ENCODE data around the gene SYDE1. TPM values are rescaled to one million over a fixed set of nuclear protein-coding genes. Genes with fewer than 3 reads are reported as not detected.

SYDE1 gene
- polyA plus RNA-seq, 2 donors, result 2.0 to 3.9 TPM

GRCh38 chr19:15123031-15123890, 16.1 kb downstream of the SYDE1 start:
- Histone ChIP-seq H3K4me3 (ENCODE audit: low read depth in 1 of 2, low read length in 2 of 2) (peak overlapping the region in 1 of 2 donors; percentile 88), H3K27me3 (ENCODE audit: control insufficient read depth in 1 of 2, insufficient read depth in 2 of 2, low read length in 2 of 2) (no peaks in the 10 kb centered on the region), H3K4me1 (ENCODE audit: control insufficient read depth in 2 of 2, insufficient read depth in 2 of 2, low read length in 1 of 2) (peaks cover 4 to 16% of the 10 kb centered on the region in 2 donors), H3K36me3 (ENCODE audit: control insufficient read depth in 2 of 2, insufficient read depth in 2 of 2, low read length in 1 of 2) (peaks cover 9 to 31% of the 10 kb centered on the region in 2 donors), H3K9me3 (ENCODE audit: control insufficient read depth in 2 of 2, insufficient read depth in 1 of 2, low read depth in 1 of 2, low read length in 1 of 2) (no peaks in the 10 kb centered on the region), H3K27ac (ENCODE audit: low read depth in 2 of 2, low read length in 1 of 2) (peak overlapping the region in 1 of 2 donors; percentile 96)
- 94% methylated on average over 22 of the region's 22 CpGs for WGBS, 2 donors

DNA sequence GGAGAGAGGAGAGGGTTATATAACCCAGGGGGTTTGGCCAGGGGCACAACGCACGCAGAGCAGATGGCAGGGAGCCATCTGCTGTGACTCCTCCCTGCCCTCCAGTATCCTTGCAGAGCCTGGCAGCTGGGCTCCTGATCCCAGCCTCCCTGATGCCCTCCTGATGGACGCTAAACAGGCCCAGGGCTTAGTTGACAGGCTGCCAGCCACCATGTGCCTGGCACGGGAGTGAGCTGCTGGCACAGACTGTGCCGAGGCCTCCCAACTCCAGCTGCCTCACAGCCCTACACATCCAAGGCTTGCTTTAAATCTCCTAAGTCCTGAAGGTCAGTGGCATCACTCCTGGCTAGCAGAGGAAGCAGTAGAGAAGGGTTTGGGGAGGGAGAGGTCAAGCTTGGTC, 16.7 kb downstream of the SYDE1 start:
- H3K4me1 ChIP-seq (ENCODE audit: control insufficient read depth in 2 of 2, insufficient read depth in 2 of 2, low read length in 1 of 2), result peaks cover 4 to 13% of the 10 kb centered on the region in 2 donors
- H3K9me3 ChIP-seq (ENCODE audit: control insufficient read depth in 2 of 2, insufficient read depth in 1 of 2, low read depth in 1 of 2, low read length in 1 of 2), result no peaks in the 10 kb centered on the region
- peak overlapping the region; percentile 76 to 88 for H3K4me3 ChIP-seq (ENCODE audit: low read depth in 1 of 2, low read length in 2 of 2)
- WGBS, 2 donors, result 12 to 18% methylated on average over 5 of the region's 5 CpGs
- H3K36me3 ChIP-seq (ENCODE audit: control insufficient read depth in 2 of 2, insufficient read depth in 2 of 2, low read length in 1 of 2), result peaks cover 4 to 28% of the 10 kb centered on the region in 2 donors
- peak overlapping the region; percentile 92 to 96 for H3K27ac ChIP-seq (ENCODE audit: low read depth in 2 of 2, low read length in 1 of 2)
- H3K27me3 ChIP-seq (ENCODE audit: control insufficient read depth in 1 of 2, insufficient read depth in 2 of 2, low read length in 2 of 2), result no peaks in the 10 kb centered on the region

DNA sequence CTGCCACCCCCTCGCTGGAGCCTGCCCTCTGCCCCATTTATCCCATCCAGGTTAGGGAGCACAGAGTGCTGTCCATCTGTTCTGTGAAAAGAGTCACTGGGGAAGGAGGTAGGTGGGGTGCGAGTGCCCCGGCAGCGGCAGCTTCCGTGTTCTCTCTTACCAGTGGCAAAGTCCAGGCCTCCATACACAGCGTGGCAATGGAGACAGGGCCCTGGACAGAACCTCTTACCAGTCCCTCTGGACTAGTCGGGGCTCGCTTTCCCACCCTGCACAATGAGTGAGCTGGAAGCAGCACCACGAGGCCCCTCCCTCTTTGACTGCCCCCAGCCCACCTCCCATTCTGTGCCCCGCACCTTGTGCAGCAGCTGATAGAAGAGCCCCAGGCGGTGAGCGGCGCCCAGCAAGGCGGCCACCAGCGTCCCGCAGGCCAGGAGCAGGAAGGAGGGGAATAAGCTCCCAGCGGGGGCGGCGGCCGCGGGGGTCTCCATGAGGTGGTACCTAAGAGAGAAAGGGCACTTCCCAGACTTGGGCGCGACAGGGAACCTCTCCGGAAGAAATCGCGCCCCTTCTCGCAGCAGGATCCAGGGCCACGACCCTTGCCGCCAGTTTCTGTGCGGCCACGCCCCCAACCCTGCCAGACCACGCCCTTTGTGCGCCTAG, 17.5 kb downstream of the SYDE1 start:
- WGBS, 2 donors, result 2 to 3% methylated on average over 33 of the region's 33 CpGs

GRCh38 chr19:15125232-15126067, 18.2 kb downstream of the SYDE1 start:
- peak overlapping the region; percentile 76 to 88 for H3K4me3 ChIP-seq (ENCODE audit: low read depth in 1 of 2, low read length in 2 of 2)
- peak overlapping the region; percentile 92 to 96 for H3K27ac ChIP-seq (ENCODE audit: low read depth in 2 of 2, low read length in 1 of 2)
- WGBS, 2 donors, result 0% methylated on average over 61 of the region's 61 CpGs
- H3K27me3 ChIP-seq (ENCODE audit: control insufficient read depth in 1 of 2, insufficient read depth in 2 of 2, low read length in 2 of 2), result no peaks in the 10 kb centered on the region
- H3K36me3 ChIP-seq (ENCODE audit: control insufficient read depth in 2 of 2, insufficient read depth in 2 of 2, low read length in 1 of 2), result peaks cover 0 to 19% of the 10 kb centered on the region in 2 donors
- peaks cover 4 to 13% of the 10 kb centered on the region in 2 donors for H3K4me1 ChIP-seq (ENCODE audit: control insufficient read depth in 2 of 2, insufficient read depth in 2 of 2, low read length in 1 of 2)
- H3K9me3 ChIP-seq (ENCODE audit: control insufficient read depth in 2 of 2, insufficient read depth in 1 of 2, low read depth in 1 of 2, low read length in 1 of 2), result no peaks in the 10 kb centered on the region

More for the DNA sequence above, 17.5 kb downstream of the SYDE1 start:
- peaks cover 0 to 24% of the 10 kb centered on the region in 2 donors for H3K36me3 ChIP-seq (ENCODE audit: control insufficient read depth in 2 of 2, insufficient read depth in 2 of 2, low read length in 1 of 2)
- peak overlapping the region; percentile 92 to 96 for H3K27ac ChIP-seq (ENCODE audit: low read depth in 2 of 2, low read length in 1 of 2)
- peaks cover 4 to 13% of the 10 kb centered on the region in 2 donors for H3K4me1 ChIP-seq (ENCODE audit: control insufficient read depth in 2 of 2, insufficient read depth in 2 of 2, low read length in 1 of 2)
- peak overlapping the region; percentile 76 to 88 for H3K4me3 ChIP-seq (ENCODE audit: low read depth in 1 of 2, low read length in 2 of 2)
- no peaks in the 10 kb centered on the region for H3K27me3 ChIP-seq (ENCODE audit: control insufficient read depth in 1 of 2, insufficient read depth in 2 of 2, low read length in 2 of 2)
- H3K9me3 ChIP-seq (ENCODE audit: control insufficient read depth in 2 of 2, insufficient read depth in 1 of 2, low read depth in 1 of 2, low read length in 1 of 2), result no peaks in the 10 kb centered on the region

DNA sequence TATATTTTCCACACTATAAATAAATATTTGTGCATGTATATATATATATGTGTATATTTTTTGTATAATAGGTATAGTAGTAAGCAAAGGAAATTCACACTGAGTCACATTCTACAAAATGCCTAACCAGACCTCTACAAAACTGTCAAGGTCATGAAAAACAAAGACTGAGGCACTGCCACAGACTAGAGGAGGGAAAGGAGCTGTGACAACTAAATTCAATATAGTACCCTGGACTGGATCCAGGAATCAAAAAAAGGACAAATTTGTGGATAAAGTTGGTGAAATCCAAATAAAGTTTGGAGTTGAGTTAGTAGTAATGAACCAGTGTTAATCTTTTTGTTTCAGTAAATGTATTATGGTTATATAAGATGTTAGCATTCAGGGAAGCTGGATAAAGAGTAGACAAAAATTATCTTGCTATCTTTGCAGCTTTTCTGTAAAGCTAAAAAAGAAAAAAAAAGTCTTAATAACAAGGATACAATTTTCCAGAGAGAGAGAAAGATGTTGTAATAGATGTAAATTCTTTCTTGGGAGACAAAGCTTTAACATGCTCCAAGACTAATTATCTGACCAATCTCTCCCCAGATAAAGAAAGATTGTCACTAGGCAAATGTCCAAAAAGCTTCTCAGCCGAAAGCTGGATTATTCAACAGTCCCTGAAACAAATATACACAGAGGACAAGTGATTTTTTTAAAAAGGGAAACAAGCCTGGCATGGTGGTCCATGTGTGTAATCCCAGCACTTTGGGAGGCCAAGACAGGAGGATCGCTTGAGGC, 19.1 kb downstream of the SYDE1 start:
- Histone ChIP-seq H3K27ac (ENCODE audit: low read depth in 2 of 2, low read length in 1 of 2) (peak overlapping the region; percentile 92 to 93), H3K4me3 (ENCODE audit: low read depth in 1 of 2, low read length in 2 of 2) (peak overlapping the region in 1 of 2 donors; percentile 88), H3K27me3 (ENCODE audit: control insufficient read depth in 1 of 2, insufficient read depth in 2 of 2, low read length in 2 of 2) (no peaks in the 10 kb centered on the region), H3K9me3 (ENCODE audit: control insufficient read depth in 2 of 2, insufficient read depth in 1 of 2, low read depth in 1 of 2, low read length in 1 of 2) (no peaks in the 10 kb centered on the region), H3K36me3 (ENCODE audit: control insufficient read depth in 2 of 2, insufficient read depth in 2 of 2, low read length in 1 of 2) (peaks cover 0 to 17% of the 10 kb centered on the region in 2 donors), H3K4me1 (ENCODE audit: control insufficient read depth in 2 of 2, insufficient read depth in 2 of 2, low read length in 1 of 2) (peaks cover 4 to 13% of the 10 kb centered on the region in 2 donors)
- WGBS, 2 donors, result 56 to 71% methylated on average over 2 of the region's 2 CpGs

- H3K4me1 ChIP-seq (ENCODE audit: control insufficient read depth in 2 of 2, insufficient read depth in 2 of 2, low read length in 1 of 2), result peaks cover 0 to 11% of the 10 kb centered on the region in 2 donors
- WGBS, 2 donors, result 58 to 64% methylated on average over 6 of the region's 6 CpGs
- no peak overlapping the region for H3K4me3 ChIP-seq (ENCODE audit: low read depth in 1 of 2, low read length in 2 of 2)
- no peaks in the 10 kb centered on the region for H3K27me3 ChIP-seq (ENCODE audit: control insufficient read depth in 1 of 2, insufficient read depth in 2 of 2, low read length in 2 of 2)
- peaks cover 0 to 4% of the 10 kb centered on the region in 2 donors for H3K36me3 ChIP-seq (ENCODE audit: control insufficient read depth in 2 of 2, insufficient read depth in 2 of 2, low read length in 1 of 2)
- H3K9me3 ChIP-seq (ENCODE audit: control insufficient read depth in 2 of 2, insufficient read depth in 1 of 2, low read depth in 1 of 2, low read length in 1 of 2), result no peaks in the 10 kb centered on the region
- H3K27ac ChIP-seq (ENCODE audit: low read depth in 2 of 2, low read length in 1 of 2), result no peak overlapping the region
Measured at GRCh38 chr19:15128162-15128770, 21.1 kb downstream of the SYDE1 start.

DNA sequence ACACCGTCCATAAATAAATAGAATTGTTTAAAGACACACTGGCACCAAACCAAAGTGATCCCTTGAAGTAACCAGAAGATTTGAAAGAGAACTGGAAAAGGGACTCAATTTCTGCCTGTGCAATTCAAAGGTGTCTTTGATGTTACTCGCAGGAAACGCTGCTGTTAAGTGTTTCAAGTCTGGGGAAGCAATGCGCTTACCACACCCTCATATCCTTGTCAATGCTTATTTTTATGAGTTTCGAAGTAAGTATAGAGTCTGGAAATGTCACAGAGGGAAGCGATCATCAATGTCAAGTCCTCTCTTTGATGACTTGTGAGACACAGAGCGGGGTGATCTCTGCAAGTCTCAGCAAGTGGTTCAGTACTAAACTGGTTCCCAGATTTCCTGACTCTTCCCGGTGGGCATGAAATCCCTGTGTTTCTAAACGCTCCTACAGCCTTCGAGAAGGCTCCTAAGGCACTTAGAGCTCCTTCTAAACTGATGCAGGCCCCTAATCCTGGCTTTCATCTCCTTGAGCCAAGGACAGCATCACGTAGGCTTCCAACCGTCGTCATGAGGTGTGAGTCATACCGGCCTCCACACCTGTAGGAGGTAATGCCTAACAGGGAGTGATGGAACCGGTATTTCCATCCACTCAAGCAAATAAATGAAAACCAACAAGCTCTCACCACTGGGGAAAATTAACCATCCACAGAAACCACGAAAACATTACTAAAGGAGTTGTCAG, 22.8 kb downstream of the SYDE1 start:
- Histone ChIP-seq H3K9me3 (ENCODE audit: control insufficient read depth in 2 of 2, insufficient read depth in 1 of 2, low read depth in 1 of 2, low read length in 1 of 2) (no peaks in the 10 kb centered on the region), H3K27ac (ENCODE audit: low read depth in 2 of 2, low read length in 1 of 2) (peak overlapping the region; percentile 76 to 90), H3K27me3 (ENCODE audit: control insufficient read depth in 1 of 2, insufficient read depth in 2 of 2, low read length in 2 of 2) (no peaks in the 10 kb centered on the region), H3K4me3 (ENCODE audit: low read depth in 1 of 2, low read length in 2 of 2) (no peak overlapping the region), H3K36me3 (ENCODE audit: control insufficient read depth in 2 of 2, insufficient read depth in 2 of 2, low read length in 1 of 2) (no peaks in the 10 kb centered on the region), H3K4me1 (ENCODE audit: control insufficient read depth in 2 of 2, insufficient read depth in 2 of 2, low read length in 1 of 2) (no peaks in the 10 kb centered on the region)
- 39 to 46% methylated on average over 16 of the region's 16 CpGs for WGBS, 2 donors

- no peaks in the 10 kb centered on the region for H3K4me1 ChIP-seq (ENCODE audit: control insufficient read depth in 2 of 2, insufficient read depth in 2 of 2, low read length in 1 of 2)
- no peaks in the 10 kb centered on the region for H3K27me3 ChIP-seq (ENCODE audit: control insufficient read depth in 1 of 2, insufficient read depth in 2 of 2, low read length in 2 of 2)
- WGBS, 2 donors, result 51 to 66% methylated on average over 2 of the region's 2 CpGs
- H3K9me3 ChIP-seq (ENCODE audit: control insufficient read depth in 2 of 2, insufficient read depth in 1 of 2, low read depth in 1 of 2, low read length in 1 of 2), result no peaks in the 10 kb centered on the region
- peak overlapping the region in 1 of 2 donors; percentile 36 for H3K27ac ChIP-seq (ENCODE audit: low read depth in 2 of 2, low read length in 1 of 2)
- H3K4me3 ChIP-seq (ENCODE audit: low read depth in 1 of 2, low read length in 2 of 2), result no peak overlapping the region
- H3K36me3 ChIP-seq (ENCODE audit: control insufficient read depth in 2 of 2, insufficient read depth in 2 of 2, low read length in 1 of 2), result no peaks in the 10 kb centered on the region
Measured at GRCh38 chr19:15136234-15136954, 29.2 kb downstream of the SYDE1 start.

Measured in esophagus (tissue), 2 donors.